CD4-positive, alpha-beta T cell (primary cell): Measurements from ENCODE around the gene GUK1. TPM values are rescaled to one million over a fixed set of nuclear protein-coding genes. Genes with fewer than 3 reads are reported as not detected.

Experiments
- ATAC-seq: fragments of 200-7000 bp; cut with Tn5 transposase; one replicate; pipeline ENCODE4 v1.10.0; 2022; ENCODE audit warnings: mild to moderate bottlenecking; ENCODE audit not compliant: poor library complexity
- CTCF ChIA-PET: fragments of 350-600 bp; sonication (Branson Sonifier 250); formaldehyde crosslinking; loops from one replicate; lab custom pipeline; 2021; ENCODE audit warnings: antibody characterized with exemption, inconsistent platforms; lab: Charles Lee
- POLR2A ChIA-PET: fragments of 350-600 bp; sonication (Branson Sonifier 250); formaldehyde crosslinking; loops from one replicate; lab custom pipeline; 2021; ENCODE audit warnings: antibody characterized with exemption, inconsistent platforms; lab: Charles Lee
- DNase-seq, 14 experiments: peaks; one replicate each; pipeline ENCODE4 v3.0.0-alpha.2; 2013 to 2020; ENCODE audit warnings: mixed read lengths in 2 of 14
- H3K27ac ChIP-seq, 2 donors: one replicate each; pipeline versions ENCODE4 v1.5.1 to v1.7.0; 2013; ENCODE audit warnings: low read length in 2 of 2, low read depth in 1 of 2, mild to moderate bottlenecking in 1 of 2
- H3K27me3 ChIP-seq, 2 experiments: 1 replicate in 1 of 2; 2 replicates in 1 of 2; pipeline versions ENCODE4 v1.6.1 to v1.7.0; 2013; ENCODE audit warnings: low read length in 2 of 2, control low read depth in 1 of 2, mild to moderate bottlenecking in 1 of 2, moderate library complexity in 1 of 2; ENCODE audit not compliant: insufficient read depth in 2 of 2, control insufficient read depth in 1 of 2
- H3K36me3 ChIP-seq: one replicate; pipeline ENCODE4 v1.6.1; 2013; ENCODE audit warnings: low read length, control low read depth; ENCODE audit not compliant: insufficient read depth
- H3K4me1 ChIP-seq: one replicate; pipeline ENCODE4 v1.6.1; 2013; ENCODE audit warnings: low read length, control low read depth; ENCODE audit not compliant: insufficient read depth
- H3K4me3 ChIP-seq: one replicate; pipeline ENCODE4 v1.5.1; 2013; ENCODE audit warnings: mild to moderate bottlenecking, low read length, moderate library complexity
- H3K9me3 ChIP-seq, 2 experiments: 1 replicate in 1 of 2; 2 replicates in 1 of 2; pipeline versions ENCODE4 v1.6.1 to v1.7.0; 2013; ENCODE audit warnings: low read length in 2 of 2, mild to moderate bottlenecking in 2 of 2, control low read depth in 1 of 2, moderate library complexity in 1 of 2; ENCODE audit not compliant: control insufficient read depth in 1 of 2, insufficient read depth in 1 of 2
- H3K27ac Mint-ChIP-seq: one replicate; pipeline ENCODE4 v1.8.0; 2020; ENCODE audit warnings: mixed read lengths
- H3K27me3 Mint-ChIP-seq: one replicate; pipeline ENCODE4 v1.8.0; 2021; ENCODE audit warnings: mixed read lengths
- H3K36me3 Mint-ChIP-seq: one replicate; pipeline ENCODE4 v1.8.0; 2021; ENCODE audit warnings: low read depth, mixed read lengths
- H3K4me1 Mint-ChIP-seq: one replicate; pipeline ENCODE4 v1.8.0; 2021; ENCODE audit warnings: low read depth, mixed read lengths
- H3K4me3 Mint-ChIP-seq: one replicate; pipeline ENCODE4 v1.8.0; 2020; ENCODE audit warnings: mild to moderate bottlenecking, mixed read lengths
- H3K9me3 Mint-ChIP-seq: one replicate; pipeline ENCODE4 v1.8.0; 2020; ENCODE audit warnings: mixed read lengths
- CTCF ChIP-seq: fragments of 200-600 bp; IDR thresholded peaks from one replicate; pipeline ENCODE4 v1.8.0; 2022; ENCODE audit warnings: antibody characterized with exemption, mild to moderate bottlenecking
- intact Hi-C, 2 experiments: fragments of 100-400 bp; cut with DNase I in 1 of 2; cut with micrococcal nuclease in 1 of 2; formaldehyde crosslinking; loops; one replicate each; pipeline versions ENCODE4 v1.15.1 to v1.9.0; 2023 to 2025; cut with DNase I, micrococcal nuclease
- total RNA-seq, 174 experiments: library from RNA in 2 of 174; stranded (reverse) in 2 of 174; gene quantifications; one replicate each; pipeline ENCODE4 v1.2.3 and lab custom pipeline; 2021 to 2026

GUK1 gene
- total RNA-seq, 2 experiments from 2014 or later: 373 to 378 TPM

- H3K27ac ChIP-seq: no peak overlapping the region
- Mint-ChIP-seq H3K4me3 (peak overlapping the region; percentile 38), H3K4me1 (peaks cover 42% of the 10 kb centered on the region), H3K36me3 (peaks cover 83% of the 10 kb centered on the region), H3K27me3 (no peaks in the 10 kb centered on the region), H3K9me3 (peaks cover 5% of the 10 kb centered on the region), H3K27ac (peak overlapping the region; percentile 59)
- no peaks in the 10 kb centered on the region for H3K27me3 ChIP-seq
- peaks cover 58% of the 10 kb centered on the region for H3K4me1 ChIP-seq
- DNase-seq (peak in 1 of 14 experiments; percentile 22), ATAC-seq (no peak)
- peaks cover 7 to 23% of the 10 kb centered on the region in 2 experiments for H3K9me3 ChIP-seq
- H3K36me3 ChIP-seq: peaks cover 74% of the 10 kb centered on the region
- intact Hi-C loops: loop anchor here in 1 of 2 experiments (2.0 kb wide), 1 partner anchor 13 kb away; no protein-coding TSS in a partner anchor
- H3K4me3 ChIP-seq: no peak overlapping the region
- no peak for TF ChIP-seq CTCF
- POLR2A ChIA-PET: interaction anchor here (2.6 to 6.9 kb wide), 2 partner anchors 11 to 15 kb away, joined by 10 to 44 read pairs; partner anchors contain the start of gene ARF1
- CTCF ChIA-PET: no interaction called here
Observed at GRCh38 chr1:228097333-228098081, 42.6 kb upstream of the GUK1 start.

DNA sequence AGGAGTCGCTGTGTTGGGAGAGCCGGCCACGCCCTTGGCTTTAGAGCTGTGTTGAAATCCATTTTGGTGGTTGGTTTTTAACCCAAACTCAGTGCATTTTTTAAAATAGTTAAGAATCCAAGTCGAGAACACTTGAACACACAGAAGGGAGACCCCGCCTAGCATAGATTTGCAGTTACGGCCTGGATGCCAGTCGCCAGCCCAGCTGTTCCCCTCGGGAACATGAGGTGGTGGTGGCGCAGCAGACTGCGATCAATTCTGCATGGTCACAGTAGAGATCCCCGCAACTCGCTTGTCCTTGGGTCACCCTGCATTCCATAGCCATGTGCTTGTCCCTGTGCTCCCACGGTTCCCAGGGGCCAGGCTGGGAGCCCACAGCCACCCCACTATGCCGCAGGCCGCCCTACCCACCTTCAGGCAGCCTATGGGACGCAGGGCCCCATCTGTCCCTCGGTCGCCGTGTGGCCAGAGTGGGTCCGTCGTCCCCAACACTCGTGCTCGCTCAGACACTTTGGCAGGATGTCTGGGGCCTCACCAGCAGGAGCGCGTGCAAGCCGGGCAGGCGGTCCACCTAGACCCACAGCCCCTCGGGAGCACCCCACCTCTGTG is 41.7 kb upstream of the GUK1 start:
- no peaks in the 10 kb centered on the region for H3K27me3 Mint-ChIP-seq
- H3K9me3 Mint-ChIP-seq: peaks cover 5% of the 10 kb centered on the region
- H3K27ac ChIP-seq: no peak overlapping the region
- peaks cover 7 to 19% of the 10 kb centered on the region in 2 experiments for H3K9me3 ChIP-seq
- H3K4me1 ChIP-seq: peaks cover 52% of the 10 kb centered on the region
- H3K36me3 ChIP-seq: peaks cover 66% of the 10 kb centered on the region
- peaks cover 42% of the 10 kb centered on the region for H3K4me1 Mint-ChIP-seq
- TF ChIP-seq CTCF: no peak
- no peak overlapping the region for H3K27ac Mint-ChIP-seq
- H3K36me3 Mint-ChIP-seq: peaks cover 81% of the 10 kb centered on the region
- peak overlapping the region; percentile 49 for H3K4me3 Mint-ChIP-seq
- ChIA-PET CTCF (no interaction called here), POLR2A (interaction anchor here (0.9 to 6.9 kb wide), 3 partner anchors 11 to 15 kb away, joined by 4 to 44 read pairs (median 10); partner anchors contain the start of gene ARF1)
- intact Hi-C loops: loop anchor here in 1 of 2 experiments (2.0 kb wide), 1 partner anchor 14 kb away; no protein-coding TSS in a partner anchor
- H3K27me3 ChIP-seq: no peaks in the 10 kb centered on the region
- DNase-seq (peak in 1 of 14 experiments; percentile 23), ATAC-seq (no peak)
- no peak overlapping the region for H3K4me3 ChIP-seq

DNA sequence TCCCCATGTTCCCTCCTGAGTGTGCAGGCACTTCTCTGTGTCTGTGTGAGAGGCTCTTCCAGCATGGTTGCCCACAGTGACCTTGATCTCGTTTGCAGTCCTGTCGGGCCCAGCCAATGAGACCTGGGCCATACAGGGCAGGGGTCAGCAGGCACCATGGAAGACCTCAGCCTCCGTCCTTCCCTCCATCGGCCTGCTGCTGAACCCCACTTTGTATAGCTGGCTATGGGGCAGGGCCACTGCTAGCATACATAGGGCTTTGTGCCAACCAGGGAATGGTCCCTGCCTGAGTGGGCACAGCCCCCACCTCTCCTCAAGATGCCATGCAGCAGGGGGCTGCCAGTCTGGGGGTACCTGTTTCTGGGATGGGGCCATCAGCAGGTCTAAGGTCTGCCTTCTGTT is 40.7 kb upstream of the GUK1 start:
- Mint-ChIP-seq H3K36me3 (peaks cover 78% of the 10 kb centered on the region), H3K4me1 (peaks cover 41% of the 10 kb centered on the region), H3K27me3 (no peaks in the 10 kb centered on the region), H3K4me3 (peak overlapping the region; percentile 76), H3K27ac (peak overlapping the region; percentile 87), H3K9me3 (peaks cover 5% of the 10 kb centered on the region)
- H3K9me3 ChIP-seq: peaks cover 6 to 10% of the 10 kb centered on the region in 2 experiments
- no peak for TF ChIP-seq CTCF
- intact Hi-C loops: loop anchor here in 1 of 2 experiments (2.0 kb wide), 1 partner anchor 15 kb away; no protein-coding TSS in a partner anchor
- H3K4me1 ChIP-seq: peaks cover 51% of the 10 kb centered on the region
- no peak overlapping the region for H3K4me3 ChIP-seq
- no peaks in the 10 kb centered on the region for H3K27me3 ChIP-seq
- ATAC-seq (no peak), DNase-seq (peak in 1 of 14 experiments; percentile 20)
- H3K36me3 ChIP-seq: peaks cover 61% of the 10 kb centered on the region
- POLR2A ChIA-PET: interaction anchor here (0.9 to 6.9 kb wide), 3 partner anchors 10 to 16 kb away, joined by 4 to 44 read pairs (median 10); partner anchors contain the start of gene ARF1
- no peak overlapping the region for H3K27ac ChIP-seq
- CTCF ChIA-PET: no interaction called here
